Osteoblast (primary cell): Measurements from ENCODE around the gene PHLPP1. TPM values are rescaled to one million over a fixed set of nuclear protein-coding genes. Genes with fewer than 3 reads are reported as not detected.
A peak's percentile ranks its signal among the peaks of the same experiment; 100 is the strongest.

Source experiments
- DNase-seq: peaks from one replicate; pipeline ENCODE4 v3.0.0; 2011; ENCODE audit warnings: low spot score, mixed read lengths; ENCODE audit not compliant: insufficient read length; ENCODE audit errors: missing footprints
- H2AFZ ChIP-seq: 2 replicates; pipeline ENCODE4 v1.6.0; 2011; ENCODE audit warnings: mild to moderate bottlenecking, low read length
- H3K27ac ChIP-seq: 2 replicates; pipeline ENCODE4 v1.5.1; 2011; ENCODE audit warnings: mild to moderate bottlenecking, low read depth, low read length, moderate library complexity
- H3K27me3 ChIP-seq: 2 replicates; pipeline ENCODE4 v1.6.0; 2012; ENCODE audit warnings: mild to moderate bottlenecking, control low read depth, inconsistent platforms, low read length, moderate library complexity; ENCODE audit not compliant: insufficient read depth
- H3K36me3 ChIP-seq: 2 replicates; pipeline ENCODE4 v1.5.1; 2011; ENCODE audit warnings: mild to moderate bottlenecking, low read length, control low read depth, moderate library complexity; ENCODE audit not compliant: insufficient read depth
- H3K4me1 ChIP-seq: 2 replicates; pipeline ENCODE4 v1.5.1; 2011; ENCODE audit warnings: mild to moderate bottlenecking, low read length, control low read depth, moderate library complexity; ENCODE audit not compliant: insufficient read depth
- H3K4me2 ChIP-seq: 2 replicates; pipeline ENCODE4 v1.6.0; 2011; ENCODE audit warnings: mild to moderate bottlenecking, low read length; ENCODE audit not compliant: insufficient read depth
- H3K4me3 ChIP-seq: fragments of 200-600 bp; sonication (generic); 3 replicates; pipeline ENCODE4 v1.5.1; 2012; ENCODE audit warnings: mild to moderate bottlenecking, low read length, inconsistent platforms; ENCODE audit not compliant: insufficient read depth
- H3K79me2 ChIP-seq: 2 replicates; pipeline ENCODE4 v1.6.0; 2012; ENCODE audit warnings: mild to moderate bottlenecking, low read length, control low read depth, inconsistent platforms; ENCODE audit not compliant: insufficient read depth
- H3K9me3 ChIP-seq: 2 replicates; pipeline ENCODE4 v1.5.1; 2011; ENCODE audit warnings: low read depth, low read length, control low read depth
- H4K20me1 ChIP-seq: 2 replicates; pipeline ENCODE4 v1.6.0; 2012; ENCODE audit warnings: mild to moderate bottlenecking, low read length, control low read depth; ENCODE audit not compliant: insufficient read depth
- CTCF ChIP-seq: IDR thresholded peaks from 2 replicates; pipeline ENCODE4 v1.5.1; 2011; ENCODE audit warnings: mild to moderate bottlenecking, low read depth, low read length, moderate library complexity; ENCODE audit errors: extremely low read depth
- total RNA-seq: library from RNA; depleted of rRNA; stranded (reverse); fragments of >200 nt; gene quantifications from 2 replicates; pipeline ENCODE4 v1.2.3, GENCODE V29; 2012

Gene PHLPP1
- total RNA-seq, 1 donor = 6.9 TPM

- no peaks in the 10 kb centered on the region for H3K4me1 ChIP-seq
- no peaks in the 10 kb centered on the region for H4K20me1 ChIP-seq
- DNase-seq = no peak
- H2AFZ ChIP-seq = no peak overlapping the region
- no peak for TF ChIP-seq CTCF
- no peaks in the 10 kb centered on the region for H3K27me3 ChIP-seq
- no peaks in the 10 kb centered on the region for H3K79me2 ChIP-seq
- no peak overlapping the region for H3K27ac ChIP-seq
- H3K4me2 ChIP-seq = no peak overlapping the region
- no peaks in the 10 kb centered on the region for H3K9me3 ChIP-seq
- no peak overlapping the region for H3K4me3 ChIP-seq
- H3K36me3 ChIP-seq = no peaks in the 10 kb centered on the region
Observed at GRCh38 chr18:62952807-62953206, 237.5 kb downstream of the PHLPP1 start.

DNA sequence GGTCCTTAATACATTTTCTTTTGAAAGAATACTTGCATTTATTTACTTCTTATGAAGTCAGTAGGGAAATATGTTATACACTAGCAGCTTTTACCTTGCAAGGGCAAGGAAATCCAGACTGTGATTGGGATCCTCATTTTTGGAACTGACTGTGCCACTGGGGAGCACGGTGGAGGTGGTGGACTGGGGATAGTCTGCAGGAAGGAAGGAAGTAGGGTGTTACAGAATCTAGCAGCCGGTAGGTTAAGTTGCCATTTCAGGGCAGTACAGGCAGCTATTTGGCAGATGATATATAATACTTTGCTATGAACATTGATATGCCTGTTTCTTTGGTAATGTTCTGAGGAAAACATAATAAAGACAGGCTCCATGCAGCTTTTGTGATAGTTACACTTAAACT, 238.3 kb downstream of the PHLPP1 start:
- H3K27me3 ChIP-seq = no peaks in the 10 kb centered on the region
- H4K20me1 ChIP-seq = no peaks in the 10 kb centered on the region
- H3K4me2 ChIP-seq = no peak overlapping the region
- TF ChIP-seq CTCF = no peak
- no peak overlapping the region for H3K27ac ChIP-seq
- H3K4me3 ChIP-seq = no peak overlapping the region
- H3K4me1 ChIP-seq = no peaks in the 10 kb centered on the region
- no peaks in the 10 kb centered on the region for H3K9me3 ChIP-seq
- DNase-seq = no peak
- H3K79me2 ChIP-seq = no peaks in the 10 kb centered on the region
- H2AFZ ChIP-seq = no peak overlapping the region
- H3K36me3 ChIP-seq = no peaks in the 10 kb centered on the region

- no peaks in the 10 kb centered on the region for H3K36me3 ChIP-seq
- H3K27me3 ChIP-seq = no peaks in the 10 kb centered on the region
- H3K27ac ChIP-seq = no peak overlapping the region
- H3K4me2 ChIP-seq = no peak overlapping the region
- no peak for TF ChIP-seq CTCF
- H4K20me1 ChIP-seq = no peaks in the 10 kb centered on the region
- no peak for DNase-seq
- H3K4me3 ChIP-seq = no peak overlapping the region
- H3K79me2 ChIP-seq = no peaks in the 10 kb centered on the region
- H2AFZ ChIP-seq = no peak overlapping the region
- H3K4me1 ChIP-seq = no peaks in the 10 kb centered on the region
- H3K9me3 ChIP-seq = no peaks in the 10 kb centered on the region
Observed at GRCh38 chr18:62954366-62954765, 239.0 kb downstream of the PHLPP1 start.

GRCh38 chr18:62957885-62958472, 242.6 kb downstream of the PHLPP1 start:
- peak; percentile 57 for TF ChIP-seq CTCF
- Histone ChIP-seq H3K36me3 (no peaks in the 10 kb centered on the region), H3K27ac (no peak overlapping the region), H3K4me1 (no peaks in the 10 kb centered on the region), H3K79me2 (no peaks in the 10 kb centered on the region), H3K4me3 (no peak overlapping the region), H4K20me1 (no peaks in the 10 kb centered on the region), H3K4me2 (no peak overlapping the region), H3K27me3 (no peaks in the 10 kb centered on the region), H2AFZ (no peak overlapping the region), H3K9me3 (no peaks in the 10 kb centered on the region)
- no peak for DNase-seq
